Measurements from ENCODE around the gene TSPAN12.

DNA sequence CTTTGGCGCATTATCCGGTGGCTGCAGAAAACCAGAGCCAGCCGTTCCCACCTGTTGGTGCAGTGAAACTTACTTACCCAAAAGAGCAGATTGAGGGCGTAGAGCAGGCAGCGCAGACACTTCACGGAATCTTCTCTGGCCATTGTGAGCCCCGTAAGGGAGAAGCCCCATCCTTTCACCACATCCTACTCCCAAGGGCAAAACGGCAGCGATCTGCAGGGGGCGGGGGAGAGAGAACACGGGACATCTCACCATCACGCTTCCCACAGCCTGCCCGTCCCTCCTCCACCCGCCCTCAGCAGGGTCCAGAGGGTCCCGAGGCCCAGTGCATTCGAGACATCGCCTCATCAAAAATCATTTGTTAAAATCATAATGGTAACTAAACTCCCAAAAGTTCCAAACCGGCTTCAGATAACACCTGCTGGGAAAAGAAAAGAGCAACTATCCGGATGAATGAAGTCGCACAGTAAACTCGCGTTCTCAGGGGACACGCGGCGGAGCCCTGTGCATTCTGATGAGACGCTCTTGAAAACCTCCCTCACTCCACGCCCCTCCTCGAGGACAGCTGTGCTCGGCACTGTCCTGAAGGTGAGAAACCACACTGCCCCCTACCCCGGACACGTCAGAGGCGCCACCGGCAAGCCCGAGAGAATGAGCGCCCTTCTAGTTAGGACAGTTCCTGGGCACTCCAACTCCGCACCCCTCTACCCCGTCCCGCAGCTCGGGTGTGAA is 1.2 kb downstream of the TSPAN12 start:
- TF ChIP-seq CTCF (conservative IDR thresholded peaks at IDR 0.05; ENCODE audit: low read length) (no peak), EZH2phosphoT487 (IDR thresholded peaks at IDR 0.05; ENCODE audit: borderline replicate concordance) (no peak)

Data from Loucy (cell line).